Measurements from ENCODE around the gene SON.
A peak's percentile ranks its signal among the peaks of the same experiment; 100 is the strongest.
"Not testable (repeated sequence)": the region's sequence is repeated elsewhere in the genome, so short reads cannot be mapped to it uniquely, and the experiment has no call there.

SON gene

GRCh38 chr21:33562389-33562788, 19.6 kb downstream of the SON start:
- intact Hi-C loops (cut with DNase I), result no loop called here
- DNase-seq, result no peak

DNA sequence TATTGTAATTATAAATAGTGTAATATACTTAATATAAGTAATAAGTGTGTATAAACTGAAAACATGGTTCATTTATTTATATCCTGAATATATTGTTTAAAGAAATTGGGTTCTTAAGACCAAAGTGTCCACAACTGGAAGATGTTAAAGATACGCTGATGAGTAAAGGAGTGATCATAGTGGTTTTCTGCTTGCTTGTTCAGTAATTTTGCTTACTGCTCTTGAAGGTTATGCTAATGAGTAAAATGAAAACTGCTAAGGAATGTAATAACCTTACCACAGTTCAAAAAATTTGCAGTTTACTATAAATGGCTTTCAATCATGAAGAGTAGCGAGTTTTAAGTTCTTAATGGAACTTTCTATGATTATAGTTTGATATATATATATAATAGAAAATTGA, 23.7 kb downstream of the SON start:
- intact Hi-C loops (cut with DNase I), result no loop called here
- no peak for DNase-seq

- intact Hi-C loops (cut with DNase I), result no loop called here
Observed at GRCh38 chr21:33567914-33568313, 25.1 kb downstream of the SON start.

GRCh38 chr21:33568448-33568847, 25.6 kb downstream of the SON start:
- no peak for DNase-seq
- intact Hi-C loops (cut with DNase I), result no loop called here

More at GRCh38 chr21:33567914-33568313, 25.1 kb downstream of the SON start:
- DNase-seq, result no peak

DNA sequence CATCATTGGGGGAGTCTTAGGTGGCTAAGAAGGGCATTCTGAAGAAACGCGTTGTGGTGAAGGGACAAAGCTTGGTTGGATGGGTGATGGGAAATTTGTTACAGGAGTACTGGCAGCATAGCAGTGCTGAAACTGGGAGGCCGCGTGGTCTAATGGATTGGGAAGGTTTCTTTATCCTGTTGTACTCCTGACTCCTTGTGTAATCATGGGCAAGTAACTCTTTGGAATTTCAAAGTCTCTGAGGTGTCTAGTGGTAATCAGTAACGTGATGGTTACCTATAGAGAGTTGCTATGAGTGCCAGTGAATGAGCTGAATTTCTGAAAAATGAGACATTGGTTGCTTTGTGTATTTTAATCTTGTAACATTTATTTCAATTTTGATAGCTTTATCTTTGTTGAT, 27.2 kb downstream of the SON start:
- intact Hi-C loops (cut with DNase I), result no loop called here

DNA sequence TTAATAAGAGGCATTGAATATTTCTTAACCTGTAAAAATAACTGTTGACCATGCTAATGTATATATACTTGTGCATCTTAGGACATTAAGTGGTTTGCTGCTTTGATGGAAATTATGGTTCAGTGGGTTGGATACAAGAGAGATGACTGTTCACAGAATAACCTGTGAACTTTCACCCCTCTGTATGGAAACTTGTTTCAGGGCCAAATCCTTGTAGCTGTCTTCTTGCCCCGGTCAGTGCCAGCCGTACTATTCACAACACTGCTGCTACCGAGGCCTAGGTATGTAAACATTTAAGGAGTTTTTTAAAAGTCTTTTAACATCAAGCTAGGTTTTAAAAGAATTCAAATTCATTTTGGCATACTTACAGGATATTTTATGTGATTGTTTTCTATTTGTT, 29.5 kb downstream of the SON start:
- DNase-seq, result no peak
- intact Hi-C loops (cut with DNase I), result no loop called here

More for the DNA sequence above, 27.2 kb downstream of the SON start:
- DNase-seq, result no peak

- not testable (repeated sequence) for DNase-seq
Observed at GRCh38 chr21:33576741-33577141, 33.9 kb downstream of the SON start.

DNA sequence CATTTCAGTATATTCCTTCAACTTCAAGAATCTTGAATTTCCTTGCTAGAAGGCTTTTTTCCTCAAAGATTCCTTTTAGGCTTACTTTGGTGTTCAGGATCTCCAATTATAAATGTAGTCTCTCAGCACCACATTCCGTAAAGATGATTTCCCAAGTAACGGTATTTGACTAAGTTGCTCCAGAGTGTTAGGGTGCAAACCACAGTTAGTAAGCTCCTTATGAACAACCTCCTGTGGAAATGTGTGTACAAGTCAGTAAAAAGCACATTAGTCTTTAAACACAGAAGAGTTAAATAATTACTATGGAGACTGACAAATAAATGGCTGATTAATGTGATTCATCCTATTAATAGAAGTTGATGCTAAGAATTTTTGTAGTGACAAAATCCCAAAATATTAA, 35.4 kb downstream of the SON start:
- intact Hi-C loops (cut with DNase I), result no loop called here
- DNase-seq, result no peak

More at GRCh38 chr21:33576741-33577141, 33.9 kb downstream of the SON start:
- intact Hi-C loops (cut with DNase I), result not testable (repeated sequence)

GRCh38 chr21:33578959-33579542, 36.2 kb downstream of the SON start:
- no peak for DNase-seq
- intact Hi-C loops (cut with DNase I), result no loop called here

DNA sequence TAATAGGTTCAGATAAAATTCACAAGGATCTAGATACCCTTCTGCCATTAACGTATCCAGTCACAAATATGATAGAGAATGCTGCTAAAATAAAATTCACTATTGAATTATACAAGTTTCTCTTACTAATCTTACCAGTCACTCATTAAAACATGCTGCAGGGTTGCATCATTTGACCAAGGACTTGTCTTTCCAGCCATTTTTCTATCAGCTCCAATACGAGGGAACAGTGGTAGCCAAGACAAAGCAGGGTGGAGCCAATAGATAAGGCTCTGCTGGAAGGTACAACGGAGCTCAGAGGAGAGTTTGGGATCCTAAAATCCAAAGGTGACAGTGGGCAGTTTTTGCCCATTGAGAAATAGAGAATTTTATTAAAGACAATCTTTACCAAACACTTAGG, 41.6 kb downstream of the SON start:
- intact Hi-C loops (cut with DNase I), result no loop called here
- no peak for DNase-seq

GRCh38 chr21:33586927-33587326, 44.1 kb downstream of the SON start:
- intact Hi-C loops (cut with DNase I), result loop anchor here (5.0 kb wide), 1 partner anchor 45 kb away; the partner anchor contains the start of genes GART and SON
- no peak for DNase-seq

DNA sequence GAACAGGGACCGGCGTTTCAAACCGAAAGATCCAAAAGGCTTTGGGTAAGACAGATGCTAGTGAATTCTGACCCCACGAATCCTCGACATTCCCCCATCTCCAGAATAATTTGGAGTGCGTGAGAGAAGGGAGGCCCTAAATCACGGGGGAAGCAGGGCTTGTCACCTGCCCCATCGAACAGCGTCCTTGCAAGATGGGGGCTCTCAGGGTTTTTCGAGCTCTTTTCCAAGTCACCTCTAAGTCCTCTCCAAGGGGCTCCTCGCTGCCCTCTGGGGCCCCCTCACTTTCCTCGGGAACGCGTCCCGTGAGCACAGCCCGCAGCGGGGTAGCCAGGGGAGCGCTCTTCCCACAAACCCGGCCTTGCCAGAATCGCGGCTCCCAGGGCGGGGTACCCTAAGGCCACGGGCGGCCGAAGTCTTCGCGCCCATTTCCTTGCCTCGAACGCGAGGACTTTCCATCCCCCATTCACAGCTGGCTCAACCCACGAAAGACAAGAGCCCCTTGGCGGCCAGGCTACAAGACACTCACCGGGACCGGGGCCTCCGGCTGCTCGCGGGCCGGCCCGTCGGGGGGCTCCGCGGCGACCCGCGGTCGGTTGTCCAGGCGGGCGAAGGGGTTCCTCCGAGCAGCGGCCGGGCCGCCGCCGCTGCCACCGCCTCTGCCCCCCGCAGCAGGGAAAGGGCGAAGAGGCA, 45.1 kb downstream of the SON start:
- intact Hi-C loops (cut with DNase I), result loop anchor here (2.0 to 5.0 kb wide), 2 partner anchors 46 to 55 kb away; partner anchors contain the start of genes GART, ITSN1 and SON
- peak in 8 of 10 donors; percentile 16 to 89 (median 20) for DNase-seq

GRCh38 chr21:33588485-33589335, 45.9 kb downstream of the SON start, which contains the start of gene DONSON:
Gene DONSON (minus strand): TSS chr21:33588684. CDS start chr21:33588641, 43 bp downstream.
- intact Hi-C loops (cut with DNase I), result loop anchor here (2.0 to 5.0 kb wide), 2 partner anchors 46 to 54 kb away; partner anchors contain the start of genes GART, ITSN1 and SON
- peak; percentile 78 to 98 (median 85) for DNase-seq

DNA sequence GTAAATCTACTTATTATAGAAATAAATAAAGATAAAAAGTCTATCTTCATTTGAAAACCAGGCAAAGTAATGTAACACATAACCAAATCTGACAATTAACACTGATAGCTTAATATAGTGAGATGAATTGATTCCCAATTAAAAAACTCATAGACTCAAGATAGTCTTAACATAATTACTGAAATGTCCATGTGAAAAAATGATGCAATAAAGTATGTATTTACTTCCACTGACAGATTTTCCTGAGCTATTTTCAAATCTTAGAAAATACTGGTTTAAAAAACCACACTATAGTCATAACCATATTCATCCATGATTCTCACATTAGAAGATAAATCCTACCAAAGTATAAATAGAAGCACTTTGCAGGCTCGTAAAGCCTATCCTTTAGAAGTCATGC, 55.2 kb downstream of the SON start:
- DNase-seq, result no peak
- intact Hi-C loops (cut with DNase I), result no loop called here

DNA sequence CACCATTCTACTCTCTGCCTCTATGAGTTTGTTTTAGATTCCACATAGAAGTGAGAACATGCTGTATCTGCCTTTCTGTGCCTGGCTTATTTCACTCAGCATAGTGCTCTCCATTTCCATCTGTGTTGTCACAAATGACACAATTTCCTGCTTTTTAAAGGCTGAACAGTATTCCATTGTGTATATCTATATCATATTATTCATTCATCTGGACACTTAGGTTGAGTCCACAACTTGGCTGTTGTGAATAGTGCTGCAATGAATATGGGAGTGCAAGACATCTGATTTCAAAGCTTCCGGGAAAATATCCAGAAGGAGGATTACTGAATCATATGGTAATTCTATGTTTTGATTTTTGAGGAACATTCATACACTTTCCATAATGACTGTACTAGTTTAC, 65.7 kb downstream of the SON start:
- DNase-seq, result no peak
- intact Hi-C loops (cut with DNase I), result loop anchor here (5.0 kb wide), 1 partner anchor 776 kb away; no protein-coding TSS in a partner anchor

DNA sequence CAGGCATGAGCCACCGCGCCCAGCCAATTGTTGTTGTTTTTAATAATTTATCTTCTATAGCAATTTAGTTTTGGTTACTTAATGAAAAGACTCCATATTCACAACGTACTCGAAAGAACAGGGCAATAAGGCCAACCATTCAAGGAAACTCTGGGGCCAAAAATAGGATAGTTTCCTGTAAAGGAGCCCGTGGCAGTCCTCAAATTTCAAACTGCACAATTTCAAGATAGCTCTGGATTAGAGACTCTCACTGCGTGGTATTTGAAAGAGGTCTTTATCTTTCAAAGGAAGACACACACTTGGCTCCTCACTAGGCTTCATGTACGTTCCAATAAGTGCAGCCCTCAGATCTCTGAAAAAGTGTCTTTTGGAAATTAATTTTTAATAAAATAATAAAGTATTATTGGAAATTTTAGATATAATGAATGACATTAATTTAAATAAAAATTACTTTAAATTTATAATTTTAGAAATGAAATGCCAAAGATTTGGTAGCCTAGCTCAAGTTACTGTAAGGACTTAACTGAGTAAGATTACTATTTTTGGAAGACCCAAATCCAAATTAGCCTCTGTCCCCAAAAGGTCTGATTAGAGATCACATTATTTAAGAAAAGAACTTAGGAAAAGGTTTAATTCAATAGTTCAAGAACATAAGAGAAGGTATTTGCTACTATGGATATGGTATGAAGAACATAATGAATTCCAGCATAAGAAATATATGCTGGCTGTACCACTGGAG, 68.3 kb downstream of the SON start:
- DNase-seq, result no peak
- intact Hi-C loops (cut with DNase I), result no loop called here

DNA sequence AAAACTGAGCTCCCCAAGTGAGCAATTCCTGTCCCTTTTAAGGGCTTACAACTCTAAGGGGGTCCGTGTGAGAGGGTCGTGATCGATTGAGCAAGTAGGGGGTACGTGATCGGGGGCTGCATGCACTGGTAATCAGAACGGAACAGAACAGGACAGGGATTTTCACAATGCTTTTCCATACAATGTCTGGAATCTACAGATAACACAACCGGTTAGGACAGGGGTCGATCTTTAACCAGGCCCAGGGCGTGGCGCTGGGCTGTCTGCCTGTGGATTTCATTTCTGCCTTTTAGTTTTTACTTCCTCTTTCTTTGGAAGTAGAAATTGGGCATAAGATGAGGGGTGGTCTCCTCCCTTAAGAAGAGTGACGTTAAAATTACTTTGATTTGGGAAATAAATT, 74.7 kb downstream of the SON start:
- intact Hi-C loops (cut with DNase I), result not testable (repeated sequence)

DNA sequence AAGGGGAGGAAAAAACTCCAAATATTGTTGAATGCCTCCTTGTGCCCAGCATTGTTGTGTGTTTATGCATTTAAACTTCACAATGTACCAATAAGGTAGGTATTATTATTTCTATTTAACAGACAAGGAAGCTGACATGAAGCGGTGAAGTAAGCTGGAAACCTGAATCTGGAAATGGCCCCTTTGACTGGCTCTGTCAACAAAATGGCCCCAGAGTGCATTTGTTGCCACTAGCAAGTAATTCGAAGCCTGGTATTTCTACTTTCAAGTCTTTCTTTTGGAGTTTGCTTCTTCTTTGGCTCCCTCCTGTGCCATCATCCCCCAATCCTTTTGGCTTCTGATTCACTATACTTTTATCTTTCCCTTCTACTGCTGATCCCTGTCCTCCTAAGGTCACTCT, 75.6 kb downstream of the SON start:
- intact Hi-C loops (cut with DNase I), result no loop called here
- no peak for DNase-seq

More for the DNA sequence above, 74.7 kb downstream of the SON start:
- DNase-seq, result not testable (repeated sequence)

DNA sequence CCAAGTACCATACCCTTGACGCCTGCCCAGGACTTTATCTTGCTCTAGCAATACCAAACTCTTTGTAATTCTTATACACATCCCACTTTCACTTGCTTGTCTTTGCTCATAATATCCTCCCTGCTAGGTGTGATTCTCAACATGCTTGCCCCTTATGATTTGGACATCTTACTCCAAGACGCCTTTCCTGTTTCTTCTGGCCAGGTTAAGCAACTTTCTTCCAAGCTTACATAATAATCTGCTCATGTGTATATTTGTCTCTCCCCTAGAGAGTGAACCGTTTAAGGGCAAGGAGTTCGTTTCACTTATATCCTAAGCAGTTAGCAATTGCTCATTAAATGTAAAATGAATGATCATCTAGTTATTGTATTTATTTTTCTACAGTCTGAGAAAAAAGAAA, 76.9 kb downstream of the SON start:
- intact Hi-C loops (cut with DNase I), result no loop called here

DNA sequence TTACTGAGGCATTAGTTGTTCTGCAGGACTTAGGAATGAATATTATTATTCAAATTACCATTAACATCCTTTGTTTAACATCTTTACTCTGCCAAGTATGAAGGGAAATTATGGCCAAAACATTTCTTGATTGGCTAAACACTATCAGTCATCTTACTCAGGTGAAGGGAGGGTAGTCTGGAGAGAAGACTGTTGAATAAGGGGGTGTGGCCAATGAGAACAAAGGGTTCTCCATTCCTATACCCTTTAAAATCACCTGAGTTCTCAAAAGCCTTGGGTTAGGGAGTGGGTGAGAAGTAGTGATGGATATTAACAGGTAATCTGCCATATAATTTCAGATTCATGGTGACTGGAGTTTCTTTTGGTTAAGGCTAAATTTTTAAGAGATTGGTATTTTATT, 79.4 kb downstream of the SON start:
- intact Hi-C loops (cut with DNase I), result no loop called here
- DNase-seq, result no peak

More for the DNA sequence above, 76.9 kb downstream of the SON start:
- no peak for DNase-seq
